Measurements from ENCODE around the gene ORMDL2.

ORMDL2 gene

DNA sequence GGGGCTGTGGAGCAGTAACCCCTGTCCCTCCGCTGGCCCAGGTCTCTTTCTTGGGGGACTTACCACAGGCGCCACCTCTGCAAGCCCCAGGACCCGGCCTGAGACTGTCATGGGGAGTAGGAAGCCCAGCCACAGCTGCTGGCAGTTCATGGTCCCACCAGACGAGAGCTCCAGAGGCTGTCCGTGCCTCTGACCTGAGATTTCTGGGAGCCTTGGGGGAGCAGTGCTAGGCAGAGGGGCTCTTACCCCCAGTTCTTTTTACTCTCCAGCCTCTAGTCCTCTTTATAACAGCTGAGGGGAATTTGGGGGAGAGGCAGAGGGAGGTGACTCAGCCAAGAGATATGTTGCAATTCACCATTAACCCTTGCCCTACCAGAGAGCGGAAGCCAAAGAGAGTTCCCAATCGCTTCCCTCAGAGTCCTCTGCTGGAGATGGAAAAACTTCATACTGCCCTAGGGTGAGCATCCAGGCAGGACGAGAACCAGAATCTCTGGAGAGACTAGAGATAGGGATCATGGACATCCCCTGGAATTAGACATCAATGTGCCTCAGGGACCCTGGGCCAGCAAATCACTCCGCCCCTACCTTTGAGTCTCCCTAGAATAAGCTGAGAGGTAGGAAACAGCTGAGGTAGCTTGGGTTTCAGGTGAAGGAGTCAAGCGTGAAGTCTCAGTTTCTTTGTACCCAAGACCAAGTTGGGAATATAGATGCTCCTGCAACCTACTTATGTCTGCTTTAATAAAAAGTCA lies 25.0 kb downstream of the ORMDL2 start, which contains the start of gene MMP19:
Gene MMP19, minus strand, starts transcription at position 256 of the 749 bp plus-strand sequence. Its CDS starts 106 bp downstream, at position 150.
- Histone ChIP-seq H3K4me2 (ENCODE audit: low read length) (no peak within 1 kb of the TSS), H3K27ac (ENCODE audit: low read depth, low read length) (no peak within 1 kb of the TSS), H3K9me2 (replicated peaks; ENCODE audit: control insufficient read depth, low read length) (no peaks in the 10 kb centered on the region), H3F3A (ENCODE audit: control insufficient read depth, insufficient read depth) (no peaks in the 10 kb centered on the region), H3K36me3 (ENCODE audit: control insufficient read depth, low read length) (no peaks in the 10 kb centered on the region), H3K4me1 (ENCODE audit: control insufficient read depth, low read length) (no peaks in the 10 kb centered on the region), H3K79me2 (ENCODE audit: control insufficient read depth, low read length) (no peaks in the 10 kb centered on the region), H3K4me3 (ENCODE audit: low read length) (no peak within 1 kb of the TSS), H4K20me1 (ENCODE audit: control insufficient read depth, insufficient read depth, low read depth, low read length) (no peaks in the 10 kb centered on the region), H3K27me3 (ENCODE audit: control insufficient read depth, low read length) (peaks cover 16% of the 10 kb centered on the region), H3K9me3 (ENCODE audit: control insufficient read depth, insufficient read depth, low read length) (no peaks in the 10 kb centered on the region)
- TF ChIP-seq, protein P1, sequence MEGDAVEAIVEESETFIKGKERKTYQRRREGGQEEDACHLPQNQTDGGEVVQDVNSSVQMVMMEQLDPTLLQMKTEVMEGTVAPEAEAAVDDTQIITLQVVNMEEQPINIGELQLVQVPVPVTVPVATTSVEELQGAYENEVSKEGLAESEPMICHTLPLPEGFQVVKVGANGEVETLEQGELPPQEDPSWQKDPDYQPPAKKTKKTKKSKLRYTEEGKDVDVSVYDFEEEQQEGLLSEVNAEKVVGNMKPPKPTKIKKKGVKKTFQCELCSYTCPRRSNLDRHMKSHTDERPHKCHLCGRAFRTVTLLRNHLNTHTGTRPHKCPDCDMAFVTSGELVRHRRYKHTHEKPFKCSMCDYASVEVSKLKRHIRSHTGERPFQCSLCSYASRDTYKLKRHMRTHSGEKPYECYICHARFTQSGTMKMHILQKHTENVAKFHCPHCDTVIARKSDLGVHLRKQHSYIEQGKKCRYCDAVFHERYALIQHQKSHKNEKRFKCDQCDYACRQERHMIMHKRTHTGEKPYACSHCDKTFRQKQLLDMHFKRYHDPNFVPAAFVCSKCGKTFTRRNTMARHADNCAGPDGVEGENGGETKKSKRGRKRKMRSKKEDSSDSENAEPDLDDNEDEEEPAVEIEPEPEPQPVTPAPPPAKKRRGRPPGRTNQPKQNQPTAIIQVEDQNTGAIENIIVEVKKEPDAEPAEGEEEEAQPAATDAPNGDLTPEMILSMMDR (IDR thresholded peaks at IDR 0.05; ENCODE audit: low read depth, low read length, poor library complexity, severe bottlenecking) = no peak
- TF ChIP-seq EZH2phosphoT487 (IDR thresholded peaks at IDR 0.05; ENCODE audit: borderline replicate concordance, low read length) = no peak

DNA sequence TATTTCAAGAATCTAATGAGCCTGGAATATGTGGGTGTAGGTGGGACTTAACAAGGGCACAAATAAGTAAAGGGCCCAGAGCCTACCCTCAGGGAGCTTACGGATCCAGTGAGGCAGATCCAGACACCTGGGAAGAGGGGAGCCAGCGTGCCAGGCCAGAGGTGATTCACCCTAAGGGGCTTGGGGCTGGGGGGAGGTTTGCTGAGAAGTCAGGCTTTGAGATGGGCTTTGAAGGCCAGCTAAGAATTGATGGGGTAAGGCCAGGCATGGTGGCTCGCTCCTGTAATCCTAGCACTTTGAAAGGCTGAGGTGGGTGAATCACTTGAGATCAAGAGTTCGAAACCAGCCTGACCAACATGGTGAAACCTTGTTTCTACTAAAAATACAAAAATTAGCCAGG lies 25.6 kb downstream of the ORMDL2 start:
- Histone ChIP-seq H3K27ac (ENCODE audit: low read depth, low read length) (no peak overlapping the region), H3K4me2 (ENCODE audit: low read length) (no peak overlapping the region), H3F3A (ENCODE audit: control insufficient read depth, insufficient read depth) (no peaks in the 10 kb centered on the region), H3K79me2 (ENCODE audit: control insufficient read depth, low read length) (no peaks in the 10 kb centered on the region), H4K20me1 (ENCODE audit: control insufficient read depth, insufficient read depth, low read depth, low read length) (no peaks in the 10 kb centered on the region), H3K4me3 (ENCODE audit: low read length) (no peak overlapping the region), H3K27me3 (ENCODE audit: control insufficient read depth, low read length) (peaks cover 19% of the 10 kb centered on the region), H3K36me3 (ENCODE audit: control insufficient read depth, low read length) (no peaks in the 10 kb centered on the region), H3K9me3 (ENCODE audit: control insufficient read depth, insufficient read depth, low read length) (no peaks in the 10 kb centered on the region), H3K4me1 (ENCODE audit: control insufficient read depth, low read length) (no peaks in the 10 kb centered on the region), H3K9me2 (replicated peaks; ENCODE audit: control insufficient read depth, low read length) (no peaks in the 10 kb centered on the region)
- TF ChIP-seq, protein P1 (IDR thresholded peaks at IDR 0.05; ENCODE audit: low read depth, low read length, poor library complexity, severe bottlenecking) = no peak
- TF ChIP-seq EZH2phosphoT487 (IDR thresholded peaks at IDR 0.05; ENCODE audit: borderline replicate concordance, low read length) = no peak

DNA sequence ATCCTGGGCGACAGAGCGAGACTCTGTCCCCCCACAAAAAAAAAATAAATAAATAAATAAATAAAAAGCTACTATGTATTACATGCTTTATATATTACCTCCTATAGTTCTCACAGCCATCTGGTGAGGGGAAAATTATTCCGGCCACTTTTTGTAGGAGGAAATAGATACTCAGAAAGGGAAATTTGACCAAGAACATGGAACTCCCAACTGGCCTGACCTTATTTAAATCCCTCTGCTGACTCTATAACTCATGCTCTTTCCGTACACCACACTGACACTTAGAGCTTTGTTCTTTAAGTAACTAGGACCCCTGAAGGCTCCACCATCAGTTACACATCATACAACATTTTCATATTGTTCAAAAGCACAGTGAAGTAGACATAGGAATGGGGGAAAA lies 27.1 kb downstream of the ORMDL2 start:
- Histone ChIP-seq H3K9me3 (ENCODE audit: control insufficient read depth, insufficient read depth, low read length) (no peaks in the 10 kb centered on the region), H3K4me2 (ENCODE audit: low read length) (no peak overlapping the region), H3K79me2 (ENCODE audit: control insufficient read depth, low read length) (no peaks in the 10 kb centered on the region), H3K27ac (ENCODE audit: low read depth, low read length) (no peak overlapping the region), H3K27me3 (ENCODE audit: control insufficient read depth, low read length) (peaks cover 30% of the 10 kb centered on the region), H3K36me3 (ENCODE audit: control insufficient read depth, low read length) (no peaks in the 10 kb centered on the region), H3K4me1 (ENCODE audit: control insufficient read depth, low read length) (no peaks in the 10 kb centered on the region), H3F3A (ENCODE audit: control insufficient read depth, insufficient read depth) (no peaks in the 10 kb centered on the region), H3K4me3 (ENCODE audit: low read length) (no peak overlapping the region), H3K9me2 (replicated peaks; ENCODE audit: control insufficient read depth, low read length) (no peaks in the 10 kb centered on the region), H4K20me1 (ENCODE audit: control insufficient read depth, insufficient read depth, low read depth, low read length) (no peaks in the 10 kb centered on the region)
- TF ChIP-seq, protein P1 (IDR thresholded peaks at IDR 0.05; ENCODE audit: low read depth, low read length, poor library complexity, severe bottlenecking) = no peak
- no peak for TF ChIP-seq EZH2phosphoT487 (IDR thresholded peaks at IDR 0.05; ENCODE audit: borderline replicate concordance, low read length)

Measured in DOHH2 (cell line).